ENCODE results near the gene ACVRL1. TPM values are rescaled to one million over a fixed set of nuclear protein-coding genes. Genes with fewer than 3 reads are reported as not detected.

The ACVRL1 gene
- total RNA-seq, 1 experiment from 2014 or later, result 0.36 TPM

GRCh38 chr12:51890511-51891171 lies 16.7 kb upstream of the ACVRL1 start:
- intact Hi-C loops (cut with micrococcal nuclease; ENCODE audit: unreplicated experiment), result no loop called here
- ChIA-PET POLR2A (no interaction called here), CTCF (interaction anchor here (1.0 kb wide), 1 partner anchor 88 kb away, joined by 3 read pairs; no protein-coding TSS in a partner anchor)
- H3K36me3 ChIP-seq (ENCODE audit: control insufficient read depth, insufficient read depth, low read length), result no peaks in the 10 kb centered on the region
- no peak overlapping the region for H3K4me3 ChIP-seq (ENCODE audit: low read depth in 2 of 2, low read length in 2 of 2)
- H3K4me1 ChIP-seq (ENCODE audit: control insufficient read depth, insufficient read depth, low read length), result no peaks in the 10 kb centered on the region
- no peaks in the 10 kb centered on the region for H3K9me3 ChIP-seq (ENCODE audit: control insufficient read depth, insufficient read depth, low read depth, low read length)
- no peak for DNase-seq (ENCODE audit: low read depth, low spot score)
- no TSS peak for BruUV-seq (replicated peaks)
- TF ChIP-seq POLR2AphosphoS5 (IDR thresholded peaks at IDR 0.05; ENCODE audit: low read depth, low read length) (no peak), CTCF (IDR thresholded peaks at IDR 0.05) (no peak), SIN3A (IDR thresholded peaks at IDR 0.05; ENCODE audit: borderline replicate concordance, insufficient read depth, low read depth, low read length) (no peak), TCF7L2 (IDR thresholded peaks at IDR 0.05; ENCODE audit: low read depth, low read length) (no peak), REST (IDR thresholded peaks at IDR 0.05; ENCODE audit: insufficient read depth in 1 of 2, low read depth in 2 of 2, low read length in 1 of 2) (no peak)
- H3K27ac ChIP-seq (ENCODE audit: low read length), result no peak overlapping the region
- no peak for ATAC-seq
- in situ Hi-C loops (cut with HindIII; ENCODE audit: low pct_unique_long_range_greater_than_20kb, low sequenced_read_pairs), result no loop called here
- H3K27me3 ChIP-seq (ENCODE audit: control insufficient read depth, insufficient read depth, low read length), result no peaks in the 10 kb centered on the region

- no peak for DNase-seq (ENCODE audit: low read depth, low spot score)
- TF ChIP-seq CTCF (IDR thresholded peaks at IDR 0.05), result peak; percentile 44; the same call in 1 of the 2 replicates
- TF ChIP-seq SIN3A (IDR thresholded peaks at IDR 0.05; ENCODE audit: borderline replicate concordance, insufficient read depth, low read depth, low read length), result no peak
- no peak overlapping the region for H3K4me3 ChIP-seq (ENCODE audit: low read depth in 2 of 2, low read length in 2 of 2)
- no peak for ATAC-seq
- no peaks in the 10 kb centered on the region for H3K4me1 ChIP-seq (ENCODE audit: control insufficient read depth, insufficient read depth, low read length)
- ChIA-PET CTCF (interaction anchor here (0.7 kb wide), 2 partner anchors 202 to 352 kb away, joined by 4 to 6 read pairs; no protein-coding TSS in a partner anchor), POLR2A (no interaction called here)
- BruUV-seq (replicated peaks), result no TSS peak
- H3K27me3 ChIP-seq (ENCODE audit: control insufficient read depth, insufficient read depth, low read length), result no peaks in the 10 kb centered on the region
- H3K27ac ChIP-seq (ENCODE audit: low read length), result no peak overlapping the region
- intact Hi-C loops (cut with micrococcal nuclease; ENCODE audit: unreplicated experiment), result no loop called here
- in situ Hi-C loops (cut with HindIII; ENCODE audit: low pct_unique_long_range_greater_than_20kb, low sequenced_read_pairs), result no loop called here
- H3K36me3 ChIP-seq (ENCODE audit: control insufficient read depth, insufficient read depth, low read length), result no peaks in the 10 kb centered on the region
- H3K9me3 ChIP-seq (ENCODE audit: control insufficient read depth, insufficient read depth, low read depth, low read length), result no peaks in the 10 kb centered on the region
These were observed 15.5 kb upstream of the ACVRL1 start for GRCh38 chr12:51891843-51892242.

Measured in Panc1 (cell line).